HG02840 (cell line): Measurements from ENCODE around the gene C10orf105.

Experiments used
- ATAC-seq: cut with Tn5 transposase; IDR thresholded peaks from one replicate; pipeline ENCODE4 v1.9.1; 2021; ENCODE audit warnings: mild to moderate bottlenecking, moderate library complexity, moderate number of reproducible peaks; ENCODE audit not compliant: unreplicated experiment, low FRiP score

The C10orf105 gene

DNA sequence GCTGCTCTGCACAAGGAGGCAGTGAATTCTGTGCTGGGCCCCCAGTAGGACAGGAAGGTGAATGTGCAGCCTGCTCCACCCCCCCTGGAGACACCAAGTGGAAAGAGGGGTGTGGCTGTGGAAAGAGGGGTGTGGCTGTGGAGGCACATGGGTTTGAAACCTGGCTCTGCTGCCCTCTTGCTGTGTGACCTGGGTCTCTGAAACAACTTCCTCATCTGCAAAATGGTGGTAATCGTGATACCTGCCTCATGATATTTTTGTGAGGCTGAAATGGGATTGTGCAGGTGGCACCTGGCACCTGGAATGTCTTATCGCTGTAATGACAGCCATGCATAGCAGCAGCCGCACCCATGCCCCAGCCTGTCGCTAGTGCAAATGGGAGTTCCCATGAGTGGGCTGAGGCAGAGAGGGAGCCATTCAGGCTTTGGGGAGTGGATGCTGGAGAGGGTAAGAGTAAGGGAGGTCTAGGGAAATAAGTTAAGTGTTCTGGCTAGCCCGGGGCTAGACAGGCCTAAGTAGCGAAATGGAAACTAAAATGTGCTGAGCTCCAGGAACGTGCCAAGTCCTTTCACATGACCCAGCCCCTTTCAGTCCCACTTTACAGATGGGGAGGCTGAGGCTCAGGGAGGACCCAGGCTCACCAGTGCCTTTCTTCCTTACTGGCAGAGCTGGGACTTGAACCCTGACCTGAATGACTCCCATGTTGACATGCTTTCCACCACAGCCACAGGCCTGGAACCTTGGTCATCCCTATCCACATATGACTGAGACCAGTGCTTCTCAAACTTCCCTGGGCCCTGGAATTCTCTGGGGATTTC lies 35.0 kb downstream of the C10orf105 start:
- ATAC-seq, result no peak

DNA sequence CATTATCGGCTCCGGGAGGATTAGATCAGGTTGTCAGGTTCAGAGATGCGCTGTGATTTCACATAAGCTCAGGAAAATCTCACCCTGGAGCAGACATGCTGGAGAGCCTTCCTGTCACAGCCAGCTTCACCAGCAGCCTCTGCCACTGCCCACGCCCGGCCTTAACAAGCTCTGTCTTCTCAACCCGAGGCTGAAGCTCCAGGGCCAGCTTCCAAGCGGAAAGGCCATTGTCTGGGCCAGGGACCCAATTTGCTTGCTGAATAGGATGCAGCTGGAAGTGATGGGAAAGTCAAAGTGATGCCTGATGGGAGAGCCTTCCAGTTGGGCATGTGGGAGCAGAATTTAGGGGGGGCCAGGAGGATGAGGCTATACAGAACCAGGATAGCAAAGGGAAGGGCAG lies 36.3 kb downstream of the C10orf105 start:
- ATAC-seq, result no peak

DNA sequence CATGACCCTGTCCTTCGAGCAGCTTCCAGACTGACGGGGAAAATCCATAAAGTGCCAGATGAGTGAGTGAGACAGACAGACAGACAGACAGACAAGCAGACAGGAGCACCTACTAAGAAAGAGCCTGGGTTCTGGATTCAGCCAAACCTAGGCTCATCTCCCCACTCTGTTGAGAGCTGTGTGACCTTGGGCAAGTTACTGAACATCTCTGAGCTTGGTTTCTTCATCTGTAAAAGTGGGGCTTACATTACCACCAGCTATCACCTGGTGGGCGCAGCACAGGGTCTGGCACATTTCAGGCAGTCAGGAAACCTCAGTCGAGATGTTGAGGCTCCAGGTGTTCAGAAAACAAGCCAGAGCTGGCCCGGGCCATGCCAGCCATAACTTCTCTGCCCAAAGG lies 37.6 kb downstream of the C10orf105 start:
- no peak for ATAC-seq

DNA sequence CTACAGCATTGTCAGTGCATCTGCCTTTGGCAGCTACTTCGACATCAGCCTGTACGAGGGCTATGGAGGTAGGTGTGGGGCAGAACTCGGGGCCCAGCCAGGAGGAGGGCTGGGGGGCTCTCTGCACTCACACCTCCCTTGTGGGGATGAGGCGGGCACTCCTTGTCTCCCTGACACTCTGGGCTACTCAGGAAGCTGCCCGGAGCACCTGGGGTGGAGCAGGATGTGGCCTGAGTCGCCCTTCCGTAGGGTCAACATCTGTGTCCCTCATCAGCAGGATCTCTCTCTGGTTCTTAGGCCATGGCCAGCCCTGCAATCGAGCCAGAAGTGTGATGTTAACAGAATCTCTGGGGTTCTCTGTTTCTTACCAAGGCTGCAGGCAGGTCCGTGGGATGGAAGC lies 40.2 kb downstream of the C10orf105 start:
- no peak for ATAC-seq

GRCh38 chr10:71678057-71678805 lies 41.3 kb downstream of the C10orf105 start:
- no peak for ATAC-seq

DNA sequence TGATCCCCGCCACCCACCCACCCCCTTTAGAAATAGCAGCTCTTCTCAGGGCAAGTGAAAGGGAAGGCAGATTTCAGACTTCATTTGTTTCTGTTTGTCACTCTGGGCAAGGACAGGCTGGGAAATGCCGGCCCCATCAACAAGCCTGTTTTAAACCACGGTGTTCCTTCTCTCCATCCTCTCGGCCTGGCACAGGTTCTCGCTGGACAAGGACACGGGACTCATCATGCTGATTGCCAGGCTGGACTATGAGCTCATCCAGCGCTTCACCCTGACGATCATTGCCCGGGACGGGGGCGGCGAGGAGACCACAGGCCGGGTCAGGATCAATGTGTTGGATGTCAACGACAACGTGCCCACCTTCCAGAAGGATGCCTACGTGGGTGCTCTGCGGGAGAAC lies 42.3 kb downstream of the C10orf105 start:
- no peak for ATAC-seq

DNA sequence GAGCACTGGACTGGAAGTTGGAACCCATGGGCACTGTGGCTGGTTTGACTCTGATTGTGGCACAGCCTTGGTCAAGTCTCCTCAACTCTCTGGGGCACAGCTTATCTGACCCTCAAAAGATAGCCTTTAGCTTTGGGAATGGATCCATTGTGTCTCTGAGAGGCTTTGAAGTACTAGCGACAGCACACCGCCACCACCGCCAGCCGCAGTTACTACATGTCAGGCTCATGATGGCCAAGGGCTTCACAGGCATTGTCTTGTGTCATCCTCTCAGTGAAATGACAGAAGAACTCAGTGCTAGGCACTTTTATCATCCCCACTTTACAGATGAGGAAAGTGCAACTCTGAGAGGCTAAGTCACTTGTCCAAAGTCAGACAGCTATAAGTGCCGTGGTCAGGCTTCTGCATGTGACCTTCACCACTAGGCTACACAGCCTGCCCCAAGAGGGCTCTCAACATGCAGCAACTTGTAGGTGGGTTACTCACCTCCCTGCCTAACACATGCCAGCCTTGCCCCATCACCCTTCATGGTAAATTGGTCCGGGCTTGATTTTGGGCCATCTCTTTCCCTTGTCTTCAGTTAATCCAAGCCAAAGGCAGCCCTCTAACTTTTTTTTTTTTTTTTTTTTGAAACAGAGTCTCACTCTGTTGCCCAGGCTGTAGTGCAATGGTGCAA lies 44.1 kb downstream of the C10orf105 start:
- no peak for ATAC-seq

DNA sequence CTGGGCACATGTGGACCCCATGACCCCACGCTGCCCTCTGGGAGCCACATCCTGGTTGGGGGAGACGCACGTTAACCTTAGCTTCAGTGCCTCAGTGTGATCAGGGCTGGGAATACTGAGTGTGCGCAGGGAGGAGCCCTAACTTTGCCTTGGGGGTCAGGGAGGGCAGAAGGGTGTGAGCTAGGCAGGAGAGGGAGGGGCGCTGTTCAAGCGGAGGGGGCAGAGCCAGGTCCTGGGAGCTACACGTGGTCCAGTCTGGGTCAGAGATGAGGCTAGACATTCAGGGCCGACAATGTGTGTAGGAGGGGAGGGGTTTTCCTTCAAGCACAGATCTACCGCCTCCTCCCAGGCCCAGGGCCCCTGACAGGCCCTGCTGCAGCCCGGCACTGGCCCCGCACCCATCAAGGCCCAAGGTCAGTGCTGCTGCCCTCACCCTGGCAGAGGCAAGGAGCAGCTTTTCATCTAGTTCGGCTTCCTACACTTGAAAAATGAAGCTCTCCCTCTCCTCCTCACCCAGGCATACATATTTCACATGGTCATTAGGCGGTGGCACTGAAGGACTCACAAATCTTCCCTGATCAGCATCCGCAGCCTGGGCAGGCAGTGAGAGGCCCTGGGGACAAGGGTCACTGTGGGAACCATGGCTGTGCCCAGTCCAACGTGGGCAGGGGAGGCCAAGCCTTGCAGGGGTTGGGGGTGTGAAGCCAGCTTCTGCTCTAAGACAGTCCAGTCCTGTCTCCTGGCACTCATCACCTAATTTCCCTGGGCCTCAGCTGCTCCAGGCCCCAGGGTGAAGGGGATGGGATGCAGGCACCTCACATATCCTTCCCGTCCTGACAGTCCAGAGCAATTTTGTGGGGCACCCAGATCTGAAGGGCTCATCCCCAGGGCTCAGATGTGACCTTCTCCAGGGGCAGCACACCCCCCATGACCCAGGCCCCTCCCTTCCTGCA lies 47.3 kb downstream of the C10orf105 start:
- ATAC-seq, result no peak

DNA sequence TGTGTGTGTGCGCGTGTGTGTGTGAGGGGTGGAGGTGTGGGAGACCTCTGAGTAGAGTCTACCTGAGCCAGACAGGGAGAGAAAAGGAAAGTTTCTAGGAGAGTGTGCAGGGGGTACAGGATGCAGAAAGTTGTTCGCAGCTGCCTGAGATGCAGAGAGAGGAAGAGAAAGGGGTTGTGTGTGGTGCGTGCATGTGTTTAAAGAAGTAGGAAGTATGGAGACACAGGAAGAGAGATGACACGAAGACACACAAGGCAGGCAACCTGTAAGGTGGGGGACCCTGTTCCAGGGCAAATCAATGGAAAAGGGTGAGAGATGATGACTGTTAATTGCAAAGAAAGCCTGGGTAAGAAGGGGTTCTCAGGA lies 52.2 kb downstream of the C10orf105 start:
- no peak for ATAC-seq

DNA sequence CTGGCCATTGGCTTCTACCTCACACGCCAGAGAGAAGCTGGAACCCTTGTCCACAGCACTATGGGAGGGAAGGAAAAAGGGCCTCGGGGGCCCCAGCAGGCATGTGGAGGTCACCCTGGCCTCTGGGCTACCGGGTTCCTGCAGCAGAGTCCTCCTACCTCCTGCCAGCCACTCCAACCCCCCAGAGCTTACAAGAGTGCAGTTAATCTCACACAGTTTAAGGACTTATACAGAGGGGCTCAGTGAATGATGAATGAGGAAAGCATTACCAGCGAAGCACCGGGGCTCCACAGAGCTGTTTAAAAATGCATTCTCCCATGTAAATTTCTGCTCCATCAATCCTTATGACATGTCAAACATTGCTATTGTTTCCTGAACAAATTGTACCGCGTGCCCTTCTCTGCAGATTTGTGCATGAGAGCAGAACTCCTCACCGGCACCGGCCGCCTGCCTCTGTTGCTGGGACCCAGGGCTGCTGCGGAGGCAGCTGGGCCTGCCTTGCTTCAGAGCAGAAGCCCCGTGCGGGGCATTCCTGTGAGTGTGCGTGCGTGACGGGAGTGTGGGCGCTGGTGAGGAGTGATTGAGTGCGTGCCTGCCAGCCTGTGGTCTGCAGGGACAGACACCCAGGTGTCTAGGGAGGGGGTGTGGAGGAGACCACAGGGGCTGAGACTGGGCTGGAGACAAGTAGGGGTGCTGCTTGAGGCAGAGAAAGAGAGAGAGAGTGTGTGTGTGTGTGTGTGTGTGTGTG lies 52.8 kb downstream of the C10orf105 start:
- ATAC-seq, result no peak

DNA sequence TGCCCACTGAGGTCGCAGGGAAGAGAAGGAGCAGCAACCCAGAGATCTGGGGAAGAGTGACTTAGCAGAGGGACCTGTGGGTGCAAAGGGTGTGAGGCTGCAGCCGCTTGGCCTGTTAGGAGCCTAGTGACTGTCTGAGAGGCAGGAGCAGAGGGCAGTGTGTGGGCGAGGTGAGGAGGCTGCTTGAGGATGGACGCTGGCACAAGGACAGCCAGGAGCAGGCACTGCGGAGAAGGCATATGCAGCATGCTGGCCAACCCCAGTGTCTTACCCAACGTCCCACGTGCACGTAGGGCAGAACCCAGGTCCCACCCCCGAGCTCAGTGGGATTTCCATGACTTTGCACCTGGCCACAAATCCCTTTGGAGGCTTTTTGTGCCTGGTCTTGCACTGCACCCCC lies 54.1 kb downstream of the C10orf105 start:
- ATAC-seq, result no peak

DNA sequence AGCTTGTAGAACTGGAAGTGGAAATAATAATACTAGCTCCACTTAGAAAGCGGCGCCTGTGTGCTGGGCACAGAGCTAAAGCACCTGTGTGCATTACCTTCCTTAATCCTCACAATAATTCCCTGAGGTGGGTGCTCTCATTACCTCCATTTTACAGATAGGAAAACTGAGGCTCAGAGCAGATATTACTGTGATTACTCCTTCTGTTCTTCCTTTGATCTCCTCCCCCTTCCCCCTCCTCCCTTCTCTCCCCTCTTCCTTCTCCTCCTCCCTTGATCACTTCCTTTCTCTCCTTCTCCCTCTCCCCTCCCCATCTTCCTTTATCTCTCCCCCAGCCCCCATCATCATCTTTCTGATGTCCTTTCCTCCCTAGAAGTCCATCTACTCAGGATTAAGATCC lies 55.0 kb downstream of the C10orf105 start:
- ATAC-seq, result no peak

- no peak for ATAC-seq
These were observed 56.3 kb downstream of the C10orf105 start for GRCh38 chr10:71663311-71663710.

DNA sequence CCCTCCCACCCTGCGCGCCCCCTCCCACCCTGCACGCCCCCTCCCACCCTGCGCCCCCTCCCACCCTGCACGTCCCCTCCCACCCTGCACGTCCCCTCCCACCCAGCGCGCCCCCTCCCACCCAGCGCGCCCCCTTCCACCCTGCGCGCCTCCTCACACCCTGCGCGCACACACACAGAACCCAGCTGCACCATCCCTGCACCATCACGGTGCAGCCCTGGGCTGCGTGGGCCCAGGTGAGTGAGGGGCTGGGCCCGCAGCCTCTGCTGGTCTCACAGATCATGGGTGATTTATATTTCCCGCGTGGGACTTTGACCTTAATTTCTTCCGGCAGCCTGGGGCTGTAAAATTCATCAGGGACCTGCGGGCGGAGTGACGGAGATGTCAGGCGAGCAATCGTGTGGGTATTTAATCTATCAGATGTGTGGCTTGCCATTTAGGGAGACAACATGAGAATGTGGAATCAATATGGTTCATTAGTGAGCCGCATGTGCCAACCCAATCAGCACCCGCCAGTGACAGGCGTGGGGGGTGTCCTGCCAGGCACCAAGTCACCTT lies 57.7 kb downstream of the C10orf105 start:
- no peak for ATAC-seq
